ENCODE results near the gene EME2. TPM values are rescaled to one million over a fixed set of nuclear protein-coding genes. Genes with fewer than 3 reads are reported as not detected.
A peak's percentile ranks its signal among the peaks of the same experiment; 100 is the strongest.

EME2 gene
- total and polyA plus RNA-seq, 2 of the 13 experiments (the other 11 are each of a cell fraction or from before 2014, with no cell fraction given): 4.4 to 7.6 TPM

DNA sequence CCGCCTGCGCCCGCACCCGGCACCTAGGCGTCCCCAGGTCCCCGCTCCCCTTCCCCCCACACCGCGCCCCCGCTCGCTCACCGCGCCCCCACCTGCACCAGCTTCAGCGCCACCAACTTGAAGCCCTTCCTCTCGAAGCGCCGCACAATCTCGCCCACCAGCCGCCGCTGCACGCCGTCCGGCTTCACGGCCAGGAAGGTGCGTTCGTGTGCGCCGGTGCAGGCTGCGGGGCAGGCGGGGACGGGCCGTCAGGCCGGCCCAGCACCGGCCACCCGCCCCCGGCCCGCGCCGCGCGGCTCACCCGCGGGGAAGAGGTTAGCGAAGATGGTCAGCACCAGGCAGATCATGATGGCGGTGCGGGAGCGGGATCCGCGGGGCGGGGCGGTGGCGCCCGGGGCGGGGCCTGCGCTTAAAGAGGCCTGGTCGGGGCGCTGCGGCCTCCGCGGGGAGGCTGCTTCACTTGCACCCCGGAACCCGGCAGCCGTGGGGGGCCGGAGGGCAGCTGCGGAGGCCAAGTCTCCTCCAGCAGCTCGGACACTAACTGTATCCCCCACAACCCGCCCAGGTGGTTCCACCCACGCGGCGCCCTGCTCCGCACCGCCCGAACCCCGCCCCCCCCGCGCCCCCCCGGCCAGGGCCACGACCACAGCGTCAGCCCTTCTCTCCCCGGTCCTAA lies 1.3 kb upstream of the EME2 start, which contains the start of gene NME3 (continued):
- TF ChIP-seq MAZ (IDR thresholded peaks at IDR 0.05; ENCODE audit: borderline replicate concordance, low read depth, low read length): no peak
- TF ChIP-seq MAZ (CRISPR knock-in tag; IDR thresholded peaks at IDR 0.05; ENCODE audit: low read depth): peak; percentile 77
- no peak for TF ChIP-seq MXI1 (IDR thresholded peaks at IDR 0.05; ENCODE audit: borderline replicate concordance, low read depth, low read length)
- no peak for TF ChIP-seq RBM39 (IDR thresholded peaks at IDR 0.05; ENCODE audit: low read depth, low read length, poor library complexity, severe bottlenecking)
- TF ChIP-seq GATAD1 (CRISPR knock-in tag; IDR thresholded peaks at IDR 0.05): no peak
- TF ChIP-seq ZNF557 (CRISPR knock-in tag; IDR thresholded peaks at IDR 0.05): no peak
- no peak for TF ChIP-seq KDM1A (CRISPR knock-in tag; IDR thresholded peaks at IDR 0.05)
- peak; percentile 41; the same call in 1 of the 2 replicates for TF ChIP-seq POLR2G (IDR thresholded peaks at IDR 0.05; ENCODE audit: low read depth, low read length)
- peak; percentile 60 for TF ChIP-seq RBFOX2 (IDR thresholded peaks at IDR 0.05; ENCODE audit: low read depth, low read length)
- no peak for TF ChIP-seq HNRNPH1 (optimal IDR thresholded peaks at IDR 0.05; ENCODE audit: low read depth, low read length)
- no peak for TF ChIP-seq YEATS4 (CRISPR knock-in tag; IDR thresholded peaks at IDR 0.05; ENCODE audit: borderline replicate concordance)
- no peak for TF ChIP-seq ZNF407 (CRISPR knock-in tag; IDR thresholded peaks at IDR 0.05; ENCODE audit: not compliant biosample characterization)
- no peak for TF ChIP-seq ZNF629 (CRISPR knock-in tag; conservative IDR thresholded peaks at IDR 0.05)
- no peak for TF ChIP-seq CHD2 (IDR thresholded peaks at IDR 0.05; ENCODE audit: low read depth, low read length)
- TF ChIP-seq CBX1 (IDR thresholded peaks at IDR 0.05; ENCODE audit: low read depth): no peak
- TF ChIP-seq RFX3 (CRISPR knock-in tag; IDR thresholded peaks at IDR 0.05): no peak
- TF ChIP-seq ARNT (IDR thresholded peaks at IDR 0.05): no peak
- TF ChIP-seq ZNF33A (CRISPR knock-in tag; IDR thresholded peaks at IDR 0.05; ENCODE audit: borderline replicate concordance): no peak
- peak; percentile 77 for TF ChIP-seq YY1 (IDR thresholded peaks at IDR 0.05; ENCODE audit: insufficient read depth, insufficient replicate concordance, low read depth, low read length)
- peak in 1 of 2 experiments; percentile 38; a peak in 1 of 4 replicates for TF ChIP-seq POLR2A (IDR thresholded peaks at IDR 0.05; ENCODE audit: insufficient read depth in 1 of 2, low read depth in 2 of 2, low read length in 2 of 2)
- no peak for TF ChIP-seq SKI (IDR thresholded peaks at IDR 0.05; ENCODE audit: partially characterized antibody)
- no peak for TF ChIP-seq NRL (CRISPR knock-in tag; IDR thresholded peaks at IDR 0.05; ENCODE audit: borderline replicate concordance)
- no peak for TF ChIP-seq MYC (CRISPR knock-in tag; IDR thresholded peaks at IDR 0.05; ENCODE audit: borderline replicate concordance)
- no peak for TF ChIP-seq JUND (CRISPR knock-in tag; IDR thresholded peaks at IDR 0.05)
- peak; percentile 45; the same call in 1 of the 2 replicates for TF ChIP-seq ZFX (CRISPR knock-in tag; IDR thresholded peaks at IDR 0.05; ENCODE audit: low read depth)

All from HepG2 (cell line).